H1 (cell line): ENCODE results near the gene CD52. TPM values are rescaled to one million over a fixed set of nuclear protein-coding genes. Genes with fewer than 3 reads are reported as not detected.

ENCODE experiments used
- CTCF ChIA-PET: fragments of 300-600 bp; sonication (Branson Sonifier 250); formaldehyde crosslinking; loops from one replicate; lab custom pipeline; 2021; ENCODE audit not compliant: partially characterized antibody; lab: Charles Lee
- POLR2A ChIA-PET: fragments of 300-600 bp; sonication (Branson Sonifier 250); formaldehyde crosslinking; loops from one replicate; lab custom pipeline; 2021; ENCODE audit warnings: inconsistent platforms; ENCODE audit not compliant: partially characterized antibody; lab: Charles Lee
- DNase-seq, 2 experiments: peaks; one replicate each; pipeline versions ENCODE4 v3.0.0 to v3.0.0-alpha.2; 2010 to 2022; ENCODE audit warnings: low spot score in 2 of 2, low read depth in 1 of 2, mixed read lengths in 1 of 2
- FAIRE-seq: peaks from 2 replicates; lab custom pipeline; 2011; peaks lifted over from hg19 to GRCh38; lab: Jason Lieb, UNC
- H2AFZ ChIP-seq: 2 replicates; pipeline ENCODE4 v1.8.1; 2012; ENCODE audit warnings: low read length, inconsistent platforms
- H2AK5ac ChIP-seq: 2 replicates; pipeline ENCODE4 v1.6.1; 2013; ENCODE audit warnings: low read depth, low read length
- H2BK120ac ChIP-seq: replicated peaks from 2 replicates; pipeline ENCODE3; 2013; ENCODE audit warnings: low read depth, low read length, inconsistent platforms
- H2BK12ac ChIP-seq: 2 replicates; pipeline ENCODE4 v1.6.1; 2013; ENCODE audit warnings: low read depth, low read length
- H2BK15ac ChIP-seq: 2 replicates; pipeline ENCODE4 v1.6.1; 2013; ENCODE audit warnings: low read length
- H2BK20ac ChIP-seq: 2 replicates; pipeline ENCODE4 v1.6.1; 2013; ENCODE audit warnings: low read length
- H2BK5ac ChIP-seq: 2 replicates; pipeline ENCODE4 v1.6.1; 2013; ENCODE audit warnings: low read depth, low read length
- H3K14ac ChIP-seq: 2 replicates; pipeline ENCODE4 v1.6.1; 2013; ENCODE audit warnings: inconsistent platforms; ENCODE audit not compliant: insufficient read length
- H3K18ac ChIP-seq: 2 replicates; pipeline ENCODE4 v1.6.1; 2013; ENCODE audit warnings: low read length; ENCODE audit errors: extremely low read depth
- H3K23ac ChIP-seq: 2 replicates; pipeline ENCODE4 v1.6.1; 2013; ENCODE audit warnings: inconsistent platforms; ENCODE audit not compliant: insufficient read length
- H3K23me2 ChIP-seq: 2 replicates; pipeline ENCODE4 v1.6.1; 2013; ENCODE audit warnings: low read depth, low read length
- H3K27ac ChIP-seq: 2 replicates; pipeline ENCODE4 v1.6.1; 2011; ENCODE audit warnings: low read depth, low read length, inconsistent platforms
- H3K27me3 ChIP-seq, 4 experiments: replicated peaks in 1 of 4; 1 replicate in 1 of 4; 2 replicates in 3 of 4; pipeline versions ENCODE4 v1.6.1 to v1.8.1; 2011 to 2013; ENCODE audit warnings: low read length in 3 of 4, mild to moderate bottlenecking in 3 of 4, inconsistent platforms in 2 of 4, mixed read lengths in 2 of 4, moderate library complexity in 1 of 4; ENCODE audit not compliant: control insufficient read depth in 3 of 4, insufficient read depth in 3 of 4; ENCODE audit errors: extremely low read depth in 1 of 4
- H3K36me3 ChIP-seq, 4 experiments: 2 replicates each; pipeline versions ENCODE4 v1.6.1 to v1.8.1; 2011 to 2013; ENCODE audit warnings: mild to moderate bottlenecking in 4 of 4, low read length in 3 of 4, moderate library complexity in 2 of 4, control low read depth in 1 of 4, inconsistent platforms in 1 of 4; ENCODE audit not compliant: insufficient read depth in 4 of 4, control insufficient read depth in 2 of 4
- H3K4ac ChIP-seq: replicated peaks from 2 replicates; pipeline ENCODE3; 2013; ENCODE audit warnings: low read length, low read depth, mixed read lengths, inconsistent platforms; ENCODE audit not compliant: insufficient read length
- H3K4me1 ChIP-seq, 4 experiments: replicated peaks in 1 of 4; 1 replicate in 1 of 4; 2 replicates in 3 of 4; pipeline versions ENCODE4 v1.6.1 to v1.8.1; 2011 to 2013; ENCODE audit warnings: low read length in 3 of 4, inconsistent platforms in 2 of 4, mixed read lengths in 1 of 4; ENCODE audit not compliant: insufficient read depth in 4 of 4, control insufficient read depth in 3 of 4
- H3K4me2 ChIP-seq, 2 experiments: 2 replicates each; pipeline versions ENCODE4 v1.6.1 to v1.8.1; 2011 to 2013; ENCODE audit warnings: low read depth in 2 of 2, low read length in 2 of 2, control low read depth in 1 of 2, inconsistent platforms in 1 of 2, mild to moderate bottlenecking in 1 of 2; ENCODE audit not compliant: insufficient read depth in 1 of 2
- H3K4me3 ChIP-seq, 4 experiments: fragments of 200-600, 300-600 bp in 1 of 4; sonication (generic), shearing (Covaris generic), sonication (Bioruptor Twin) in 1 of 4; 2 replicates each; pipeline versions ENCODE4 v1.5.1 to v1.8.1; 2011 to 2016; ENCODE audit warnings: low read length in 4 of 4, low read depth in 3 of 4, control low read depth in 2 of 4, inconsistent platforms in 2 of 4, mild to moderate bottlenecking in 2 of 4, mixed read lengths in 1 of 4, moderate library complexity in 1 of 4; ENCODE audit not compliant: insufficient read depth in 2 of 4; ENCODE audit errors: extremely low read depth in 1 of 4
- H3K56ac ChIP-seq: replicated peaks from 2 replicates; pipeline ENCODE3; 2013; ENCODE audit warnings: low read depth, mild to moderate bottlenecking, mixed read lengths, low read length, inconsistent platforms; ENCODE audit not compliant: insufficient read length
- H3K79me1 ChIP-seq: 2 replicates; pipeline ENCODE4 v1.6.1; 2013; ENCODE audit warnings: low read depth, low read length, control low read depth
- H3K79me2 ChIP-seq, 2 experiments: 2 replicates each; pipeline versions ENCODE4 v1.6.1 to v1.8.1; 2012 to 2013; ENCODE audit warnings: low read length in 2 of 2, mild to moderate bottlenecking in 2 of 2, inconsistent platforms in 1 of 2; ENCODE audit not compliant: insufficient read depth in 2 of 2, control insufficient read depth in 1 of 2
- H3K9ac ChIP-seq, 4 experiments: replicated peaks in 1 of 4; 1 replicate in 1 of 4; 2 replicates in 3 of 4; pipeline versions ENCODE4 v1.6.1 to v1.8.1; 2011 to 2013; ENCODE audit warnings: low read depth in 3 of 4, low read length in 3 of 4, control low read depth in 2 of 4, mild to moderate bottlenecking in 2 of 4, moderate library complexity in 2 of 4, inconsistent platforms in 1 of 4; ENCODE audit errors: extremely low read depth in 1 of 4
- H3K9me3 ChIP-seq, 2 experiments: 2 replicates each; pipeline versions ENCODE4 v1.6.1 to v1.8.1; 2012 to 2013; ENCODE audit warnings: mild to moderate bottlenecking in 2 of 2, moderate library complexity in 2 of 2, control low read depth in 1 of 2, inconsistent platforms in 1 of 2, low read depth in 1 of 2, low read length in 1 of 2, mixed read lengths in 1 of 2; ENCODE audit not compliant: insufficient read depth in 2 of 2
- H4K20me1 ChIP-seq, 2 experiments: replicated peaks in 1 of 2; 2 replicates each; pipeline versions ENCODE3 to v1.8.1; 2011 to 2013; ENCODE audit warnings: inconsistent platforms in 2 of 2, low read length in 2 of 2, mild to moderate bottlenecking in 1 of 2; ENCODE audit not compliant: insufficient read depth in 2 of 2, control insufficient read depth in 1 of 2
- H4K5ac ChIP-seq: 2 replicates; pipeline ENCODE4 v1.6.1; 2013; ENCODE audit warnings: low read length, low read depth, mixed read lengths, inconsistent platforms; ENCODE audit not compliant: insufficient read length
- H4K8ac ChIP-seq: 2 replicates; pipeline ENCODE4 v1.8.0; 2013; ENCODE audit warnings: mild to moderate bottlenecking, moderate library complexity, low read length, inconsistent platforms; ENCODE audit not compliant: insufficient read depth; ENCODE audit errors: extremely low read depth
- H4K91ac ChIP-seq: replicated peaks from 2 replicates; pipeline ENCODE3; 2013; ENCODE audit warnings: low read length, mixed read lengths, inconsistent platforms; ENCODE audit not compliant: insufficient read length
- CBX8 ChIP-seq: fragments of 300-800, 300-1000 bp; sonication (generic); IDR thresholded peaks from 2 replicates; pipeline ENCODE4 v1.7.1; 2016; ENCODE audit warnings: low read depth, low read length, borderline replicate concordance
- CTCF ChIP-seq, 3 experiments: IDR thresholded peaks; 1 replicate in 2 of 3; 2 replicates in 1 of 3; pipeline versions ENCODE4 v1.5.1 to v1.6.1; 2011; ENCODE audit warnings: low read length in 3 of 3, mild to moderate bottlenecking in 3 of 3, inconsistent platforms in 2 of 3, low read depth in 1 of 3, moderate library complexity in 1 of 3; ENCODE audit not compliant: insufficient read depth in 1 of 3; ENCODE audit errors: control extremely low read depth in 1 of 3
- RAD21 ChIP-seq, 2 experiments: IDR thresholded peaks in 1 of 2; conservative IDR thresholded peaks in 1 of 2; 2 replicates each; pipeline ENCODE4 v1.6.1; 2011; ENCODE audit warnings: low read depth in 2 of 2, low read length in 2 of 2, improper control_type of control experiment in 1 of 2, inconsistent platforms in 1 of 2, mild to moderate bottlenecking in 1 of 2, moderate library complexity in 1 of 2
- RXRA ChIP-seq: IDR thresholded peaks from 2 replicates; pipeline ENCODE4 v1.6.1; 2011; ENCODE audit warnings: low read depth, mild to moderate bottlenecking, low read length, moderate library complexity; ENCODE audit not compliant: insufficient read depth
- SIN3A ChIP-seq, 2 experiments: IDR thresholded peaks in 1 of 2; conservative IDR thresholded peaks in 1 of 2; 2 replicates each; pipeline ENCODE4 v1.6.1; 2011 to 2012; ENCODE audit warnings: low read length in 2 of 2, improper control_type of control experiment in 1 of 2, low read depth in 1 of 2, mild to moderate bottlenecking in 1 of 2
- YY1 ChIP-seq: IDR thresholded peaks from 2 replicates; pipeline ENCODE4 v1.6.1; 2011; ENCODE audit warnings: low read depth, mild to moderate bottlenecking, low read length
- WGBS, 2 experiments: shearing (Covaris generic) in 1 of 2; methylation state at CpG; one replicate each; pipeline versions ENCODE4 v1.1.6 to v1.1.7; 2013 to 2015; ENCODE audit warnings: low lambda C conversion rate in 2 of 2, mixed read lengths in 2 of 2, inconsistent platforms in 1 of 2, low coverage in 1 of 2, missing lambda C conversion rate in 1 of 2; ENCODE audit not compliant: insufficient replicate concordance in 2 of 2, insufficient coverage in 1 of 2, insufficient read length in 1 of 2; ENCODE audit errors: extremely low coverage in 1 of 2, missing lambda C conversion rate in 1 of 2; 5-methylcytosine and 5-hydroxymethylcytosine counted together
- polyA plus RNA-seq, 7 experiments: library from polyadenylated mRNA; depleted of rRNA in 3 of 7; stranded (reverse) in 5 of 7; unstranded in 2 of 7; fragments of >200 nt in 5 of 7; fragments of 200-250 nt in 2 of 7; gene quantifications; 1 replicate in 5 of 7; 2 replicates in 1 of 7; 4 replicates in 1 of 7; pipeline versions ENCODE4 v1.2.1 to v1.2.3, GENCODE V29; 2011 to 2013; ENCODE audit warnings: missing spikeins in 2 of 7, mixed read lengths in 2 of 7
- total RNA-seq: library from RNA; stranded (reverse); fragmentation: NEBNext Ultra II Directional; extraction: Animal tissue kit (Norgen Biotek cat#: 25700); gene quantifications from 2 replicates; pipeline ENCODE4 v1.2.1, GENCODE V29; 2021
- TF ChIP-seq, protein P1 (sequence below): IDR thresholded peaks from 2 replicates; pipeline ENCODE4 v1.6.1; 2011; ENCODE audit warnings: low read depth, mild to moderate bottlenecking, low read length; ENCODE audit not compliant: insufficient read depth

The CD52 gene
- total and polyA plus RNA-seq, 2 of the 8 experiments (the other 6 are each of a cell fraction or from before 2014, with no cell fraction given), result 2.4 to 3.1 TPM

GRCh38 chr1:26285366-26286063 lies 32.2 kb upstream of the CD52 start:
- Histone ChIP-seq H3K4me1 (peaks cover 8 to 37% (median 26%) of the 10 kb centered on the region in 4 experiments), H3K14ac (no peak overlapping the region), H3K56ac (no peak overlapping the region), H2BK20ac (no peak overlapping the region), H3K79me1 (no peaks in the 10 kb centered on the region), H3K27me3 (no peaks in the 10 kb centered on the region), H4K5ac (no peak overlapping the region), H2AFZ (no peak overlapping the region), H2BK12ac (no peak overlapping the region), H3K79me2 (peaks cover 0 to 2% of the 10 kb centered on the region in 2 experiments; a peak in 1 of 4 replicates), H3K18ac (no peak overlapping the region), H2BK15ac (peak overlapping the region; percentile 72; the same call in 1 of the 2 replicates), H3K9me3 (no peaks in the 10 kb centered on the region), H3K4me3 (no peak overlapping the region), H4K8ac (no peak overlapping the region), H3K4ac (no peak overlapping the region), H3K4me2 (no peak overlapping the region), H3K36me3 (peaks cover 0 to 4% (median 0%) of the 10 kb centered on the region in 4 experiments; a peak in 1 of 8 replicates), H3K27ac (no peak overlapping the region; the same call in 1 of the 2 replicates), H2BK120ac (no peak overlapping the region), H2BK5ac (peak overlapping the region; percentile 52; the same call in 1 of the 2 replicates), H3K23me2 (peaks cover 5% of the 10 kb centered on the region; the same call in 1 of the 2 replicates), H2AK5ac (no peak overlapping the region), H3K9ac (no peak overlapping the region), H3K23ac (no peak overlapping the region), H4K91ac (no peak overlapping the region), H4K20me1 (peaks cover 2 to 12% of the 10 kb centered on the region in 2 experiments)
- ChIA-PET POLR2A (interaction anchor here (0.5 to 3.2 kb wide), 11 partner anchors 9 to 187 kb away, joined by 3 to 27 read pairs (median 4); partner anchors contain the start of genes CD52, HMGN2 and LIN28A), CTCF (interaction anchor here (0.6 to 39.7 kb wide), 45 partner anchors 10 to 1098 kb away, joined by 3 to 1530 read pairs (median 5); partner anchors contain the start of genes CATSPER4, CD164L2, CD52 and CEP85)
- WGBS, 2 experiments, result 75% methylated on average over 19 of the region's 19 CpGs; no CpG with 5 or more reads in 1 of the 2 experiments
- DNase-seq, result peak in 1 of 2 experiments; percentile 91
- FAIRE-seq, result no peak
- TF ChIP-seq, protein P1, sequence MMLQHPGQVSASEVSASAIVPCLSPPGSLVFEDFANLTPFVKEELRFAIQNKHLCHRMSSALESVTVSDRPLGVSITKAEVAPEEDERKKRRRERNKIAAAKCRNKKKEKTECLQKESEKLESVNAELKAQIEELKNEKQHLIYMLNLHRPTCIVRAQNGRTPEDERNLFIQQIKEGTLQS, result no peak
- TF ChIP-seq YY1 (peak; percentile 55; the same call in 1 of the 2 replicates), CBX8 (no peak), SIN3A (conservative IDR thresholded peaks at IDR 0.05 in 1 of 2, IDR thresholded peaks at IDR 0.05 in 1 of 2; ENCODE audit: low read depth in 1 of 2, low read length in 2 of 2) (peak; percentile 75 to 86; a peak in 2 of 4 replicates), CTCF (IDR thresholded peaks at IDR 0.05; ENCODE audit: control extremely low read depth in 1 of 3, insufficient read depth in 1 of 3, low read depth in 1 of 3, low read length in 3 of 3) (peak in 2 of 3 experiments; percentile 86 to 95; a peak in 3 of 4 replicates), RXRA (no peak), RAD21 (IDR thresholded peaks at IDR 0.05 in 1 of 2, conservative IDR thresholded peaks at IDR 0.05 in 1 of 2; ENCODE audit: low read depth in 2 of 2, low read length in 2 of 2) (peak; percentile 51 to 69)
